Fibroblast of skin of left biceps (primary cell): Measurements from ENCODE around the gene RWDD4.
A peak's percentile ranks its signal among the peaks of the same experiment; 100 is the strongest.

Source experiments
- DNase-seq, 2 experiments: peaks; one replicate each; pipeline ENCODE4 v3.0.0-alpha.2; 2013; ENCODE audit warnings: low read depth in 2 of 2

The RWDD4 gene

DNA sequence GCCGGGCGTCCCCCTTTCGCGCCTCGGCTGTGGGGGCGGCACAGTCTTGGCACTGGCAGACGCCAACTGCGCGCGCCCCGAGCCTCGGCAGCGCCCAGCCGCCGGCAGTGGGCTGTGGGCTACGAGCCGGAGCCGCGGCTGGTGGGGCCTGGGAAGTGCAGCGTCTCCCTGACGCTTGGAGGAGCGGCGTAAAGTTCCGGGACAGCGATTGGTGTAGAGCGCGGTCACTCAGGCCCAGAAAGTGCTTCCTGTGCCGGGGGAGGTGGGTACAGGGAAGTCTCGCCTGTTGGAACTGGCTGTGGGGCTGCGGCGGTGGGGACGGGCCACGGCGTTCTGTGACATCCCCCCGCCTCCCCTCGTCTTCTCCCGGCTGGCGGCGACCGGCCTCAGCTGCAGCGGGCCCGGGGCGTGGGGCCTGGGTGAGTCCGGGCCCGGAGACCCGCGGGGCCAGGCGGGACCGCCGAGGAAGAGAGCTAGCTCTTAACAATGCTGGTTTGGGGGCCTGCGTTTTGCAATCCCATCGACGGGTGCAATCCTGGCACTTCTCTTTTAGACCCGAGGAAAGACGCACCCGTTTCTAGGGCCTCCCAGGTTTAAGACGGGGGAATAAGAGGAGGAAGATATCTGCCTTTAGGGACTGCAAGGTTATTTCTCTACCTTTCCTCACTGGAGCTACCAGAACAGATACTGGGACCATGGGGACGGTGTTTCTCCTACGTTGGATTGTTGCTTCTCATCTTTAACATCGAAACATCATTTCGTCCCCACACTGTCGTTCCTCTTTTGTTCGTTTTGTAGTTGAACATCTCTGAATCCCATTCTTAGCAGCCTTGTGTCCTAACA is at the start of gene RWDD4, which contains the start of gene TRAPPC11:
Gene RWDD4, minus strand, starts transcription at position 157 of the 843 bp plus-strand sequence. CDS start 233 bp downstream, outside the sequence.
Gene TRAPPC11, plus strand, starts transcription at position 265 of the 843 bp plus-strand sequence. CDS start 4,575 bp downstream, outside the sequence.
- DNase-seq = peak; percentile 98

DNA sequence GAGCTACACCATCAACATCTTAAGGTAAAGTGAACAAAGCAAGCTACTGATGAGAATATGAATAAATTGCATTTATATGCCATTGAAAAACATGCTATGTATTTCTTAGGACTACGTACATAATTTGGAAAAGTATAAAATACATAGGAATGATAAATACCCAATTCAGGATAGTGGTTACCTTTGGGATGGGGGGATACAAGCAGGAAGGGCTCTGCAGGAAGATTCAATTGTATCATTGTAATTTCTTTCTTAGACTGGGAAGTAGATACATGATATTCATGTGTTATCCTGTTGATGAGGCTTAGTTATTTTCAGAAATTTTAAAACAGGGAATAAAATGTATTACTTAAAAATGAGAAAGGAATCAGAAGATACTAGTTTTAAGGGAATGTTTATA is 43.5 kb upstream of the RWDD4 start:
- DNase-seq = no peak

GRCh38 chr4:183700407-183700806 is 41.4 kb upstream of the RWDD4 start:
- no peak for DNase-seq

DNA sequence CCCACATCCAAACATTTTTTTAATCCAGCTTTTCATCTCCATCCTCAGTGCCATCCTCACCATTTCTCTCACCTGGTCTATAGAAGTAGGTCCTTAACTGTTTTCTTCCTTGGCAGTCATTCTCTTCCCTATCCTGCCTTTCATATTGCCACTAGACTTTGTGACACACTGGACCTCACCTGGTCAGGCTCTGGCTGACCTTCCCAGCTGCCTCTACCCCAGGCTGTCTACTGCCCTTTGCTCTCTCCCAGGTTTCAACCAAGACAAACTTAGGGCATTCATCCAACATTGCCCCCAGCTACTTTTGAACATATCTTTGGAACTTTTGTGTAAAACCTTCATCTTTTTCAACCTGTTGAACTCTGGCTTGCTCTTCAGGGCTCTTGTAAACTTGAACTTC is 39.9 kb upstream of the RWDD4 start:
- no peak for DNase-seq

- DNase-seq = no peak
These were observed 32.9 kb upstream of the RWDD4 start for GRCh38 chr4:183691897-183692296.

DNA sequence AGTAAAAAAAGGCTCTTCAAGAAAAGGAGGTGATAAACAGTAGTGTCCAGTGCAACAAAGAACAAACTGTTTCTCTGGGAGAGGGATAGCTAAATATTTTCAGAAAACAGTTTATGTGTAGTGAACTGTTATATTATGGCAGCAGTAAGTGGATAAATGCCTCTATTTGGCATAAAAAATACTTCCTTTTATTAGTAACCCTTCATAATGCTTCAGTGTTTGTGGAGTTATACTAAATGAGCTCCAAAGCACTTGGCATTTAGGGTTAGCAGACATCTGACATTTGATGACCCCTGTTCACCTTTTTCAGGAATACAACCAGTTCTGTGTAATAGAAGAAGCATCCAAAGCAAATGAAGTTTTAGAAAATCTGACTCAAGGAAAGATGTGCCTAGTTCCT is 32.0 kb upstream of the RWDD4 start:
- DNase-seq = no peak

GRCh38 chr4:183688216-183688615 is 29.2 kb upstream of the RWDD4 start:
- DNase-seq = no peak

DNA sequence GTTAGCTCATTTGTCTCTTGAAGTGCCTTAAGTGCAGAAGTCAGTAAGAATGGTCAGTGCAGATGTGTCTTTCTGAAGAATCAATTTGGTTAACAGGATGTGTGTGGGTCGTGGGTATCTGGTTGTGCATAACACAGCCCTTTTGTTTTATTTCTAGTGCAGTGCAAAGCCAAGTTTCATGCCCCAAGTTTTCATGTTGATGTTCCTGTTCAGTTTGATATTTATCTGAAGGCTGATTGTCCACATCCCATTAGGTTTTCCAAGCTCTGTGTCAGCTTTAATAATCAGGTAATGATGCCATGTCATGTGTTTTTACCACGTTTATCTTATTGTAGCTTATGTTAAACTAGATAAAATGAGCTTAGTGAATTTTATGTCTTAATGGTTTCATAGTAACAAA is 27.5 kb upstream of the RWDD4 start:
- no peak for DNase-seq

DNA sequence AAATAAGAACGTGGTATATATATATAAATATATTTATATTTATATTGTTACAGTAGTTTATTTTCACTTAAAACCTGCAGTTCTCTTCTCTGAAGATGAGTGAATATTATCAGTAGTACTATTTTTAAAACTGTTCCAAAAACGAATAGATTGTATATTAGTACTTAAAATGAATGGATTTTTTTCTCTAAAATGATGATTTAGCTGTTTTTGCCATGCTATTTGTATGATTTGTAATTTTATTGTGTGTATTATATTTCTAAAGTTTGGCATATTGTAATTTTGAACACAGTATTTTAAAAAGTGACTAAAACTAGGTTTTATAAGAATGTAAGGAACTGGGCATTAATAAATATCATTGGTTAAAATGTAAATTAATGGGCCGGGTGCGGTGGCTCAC is 22.1 kb upstream of the RWDD4 start:
- no peak for DNase-seq

- peak; percentile 29 to 56 for DNase-seq
These were observed 16.6 kb upstream of the RWDD4 start for GRCh38 chr4:183675625-183676024.

- DNase-seq = no peak
These were observed 15.2 kb upstream of the RWDD4 start for GRCh38 chr4:183674153-183674552.

DNA sequence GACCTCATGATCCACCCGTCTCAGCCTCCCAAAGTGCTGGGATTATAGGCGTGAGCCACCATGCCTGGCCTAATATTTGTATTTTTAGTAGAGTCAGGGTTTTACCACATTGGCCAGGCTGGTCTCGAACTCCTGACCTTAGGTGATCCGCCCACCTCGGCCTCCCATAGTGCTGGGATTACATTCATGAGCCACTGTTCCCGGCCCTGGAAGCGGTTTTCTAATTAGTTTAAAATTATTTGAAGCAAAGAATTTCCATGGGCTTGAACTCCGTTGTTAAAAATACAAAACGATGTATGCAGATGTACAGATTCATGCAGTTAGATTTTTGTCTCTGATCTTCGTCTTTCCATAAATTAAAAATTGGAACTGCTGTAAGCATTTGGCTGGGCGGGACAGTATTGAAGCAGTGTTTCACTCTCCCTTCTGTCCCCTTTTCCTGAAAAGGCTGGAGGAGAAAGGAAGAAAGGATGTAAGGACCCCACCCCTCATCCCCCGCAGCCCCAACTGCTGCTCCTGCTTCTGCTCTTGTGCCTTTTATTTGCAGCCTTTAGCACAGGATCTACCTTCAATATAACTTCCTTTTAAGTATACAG is 12.1 kb upstream of the RWDD4 start:
- DNase-seq = no peak

DNA sequence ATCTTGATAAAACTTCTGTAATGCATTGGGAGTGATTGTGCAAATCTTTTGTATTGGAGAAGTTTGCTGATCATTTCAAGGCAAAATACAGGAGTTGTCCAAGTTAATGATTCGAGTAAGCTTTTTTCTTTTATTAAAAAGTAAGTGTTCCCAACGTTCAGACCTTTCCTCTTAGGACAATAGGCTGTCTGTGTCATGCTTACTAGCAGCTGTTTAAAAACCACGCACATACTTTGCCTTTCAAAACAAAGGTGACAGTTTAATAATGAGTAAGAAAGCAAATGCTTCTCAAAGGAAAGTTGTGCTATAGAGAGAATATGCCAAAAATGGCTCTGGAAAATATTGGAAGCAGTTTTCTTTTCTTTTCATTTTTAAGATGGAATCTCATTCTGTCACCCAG is 11.3 kb upstream of the RWDD4 start:
- DNase-seq = no peak

- no peak for DNase-seq
These were observed 7.1 kb upstream of the RWDD4 start for GRCh38 chr4:183666088-183666487.

GRCh38 chr4:183659872-183660242 is 872 bp upstream of the RWDD4 start:
- no peak for DNase-seq

- DNase-seq = no peak
These were observed 490 bp downstream of the RWDD4 start for GRCh38 chr4:183658362-183659028.

DNA sequence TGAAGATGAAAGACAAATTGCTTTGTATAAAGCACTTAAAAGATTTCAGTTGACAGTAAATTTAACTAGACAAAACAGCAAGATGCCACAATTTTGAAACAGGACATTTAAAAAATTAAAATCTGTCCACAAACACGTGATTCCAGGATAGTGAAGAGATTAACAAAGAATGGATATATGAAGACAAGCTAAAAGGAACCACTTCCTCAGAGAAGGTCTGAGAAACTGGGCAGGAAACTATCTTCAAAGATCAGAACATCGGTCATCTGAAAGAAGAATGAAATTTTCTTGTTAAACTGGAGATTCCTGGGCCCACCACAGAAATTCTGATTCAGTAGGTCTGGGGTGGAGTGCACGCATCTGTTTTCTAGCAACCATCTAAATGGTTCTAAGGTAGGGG is 1.4 kb downstream of the RWDD4 start:
- no peak for DNase-seq

GRCh38 chr4:183645326-183645725 is 13.7 kb downstream of the RWDD4 start:
- no peak for DNase-seq

DNA sequence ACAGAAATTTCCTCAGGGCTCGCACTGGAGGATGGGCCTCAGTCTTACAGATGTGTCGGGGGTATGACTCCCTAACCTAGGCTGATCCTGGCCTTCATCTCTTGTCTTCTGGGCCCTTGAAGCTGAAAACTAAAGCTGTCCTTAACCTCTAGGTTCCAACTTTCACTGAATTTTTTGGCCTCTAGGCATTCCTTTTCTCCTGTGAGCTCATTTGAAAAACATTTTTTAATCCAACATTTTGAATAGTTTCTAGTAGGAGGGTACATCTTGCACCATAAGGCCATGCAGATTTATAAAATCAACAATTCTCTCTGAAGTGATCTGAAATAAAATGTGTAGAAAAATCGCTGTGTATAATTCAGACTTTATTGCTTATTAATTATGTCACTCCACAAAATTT is 19.7 kb downstream of the RWDD4 start:
- no peak for DNase-seq

- no peak for DNase-seq
These were observed 20.5 kb downstream of the RWDD4 start for GRCh38 chr4:183638436-183638835.

DNA sequence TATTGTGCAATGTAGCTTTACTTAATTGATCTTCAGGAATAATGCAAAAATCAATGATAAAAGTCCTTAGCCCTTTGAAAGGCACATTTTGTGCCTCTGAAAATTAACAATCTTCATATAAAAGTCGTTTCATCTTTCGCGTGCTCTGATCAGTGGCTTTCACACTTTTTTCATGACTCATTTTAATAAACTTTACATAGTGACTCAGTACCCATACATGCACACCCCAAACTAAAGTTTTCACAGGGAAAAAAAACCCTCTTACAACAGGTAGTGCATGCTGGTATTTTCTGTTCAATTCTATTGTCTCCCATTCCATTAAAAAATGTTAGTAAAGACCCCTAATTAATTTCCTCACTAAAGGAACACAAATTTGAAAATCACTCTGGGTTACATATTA is 21.5 kb downstream of the RWDD4 start:
- DNase-seq = no peak

GRCh38 chr4:183636923-183637322 is 22.1 kb downstream of the RWDD4 start:
- no peak for DNase-seq

- DNase-seq = no peak
These were observed 22.5 kb downstream of the RWDD4 start for GRCh38 chr4:183636503-183636902.
